GM19043 (cell line): ENCODE data around the gene EIF2AK2.

Experiments used
- ATAC-seq: cut with Tn5 transposase; IDR thresholded peaks from one replicate; pipeline ENCODE4 v1.9.1; 2021; ENCODE audit warnings: low read depth; ENCODE audit not compliant: unreplicated experiment

EIF2AK2 gene

DNA sequence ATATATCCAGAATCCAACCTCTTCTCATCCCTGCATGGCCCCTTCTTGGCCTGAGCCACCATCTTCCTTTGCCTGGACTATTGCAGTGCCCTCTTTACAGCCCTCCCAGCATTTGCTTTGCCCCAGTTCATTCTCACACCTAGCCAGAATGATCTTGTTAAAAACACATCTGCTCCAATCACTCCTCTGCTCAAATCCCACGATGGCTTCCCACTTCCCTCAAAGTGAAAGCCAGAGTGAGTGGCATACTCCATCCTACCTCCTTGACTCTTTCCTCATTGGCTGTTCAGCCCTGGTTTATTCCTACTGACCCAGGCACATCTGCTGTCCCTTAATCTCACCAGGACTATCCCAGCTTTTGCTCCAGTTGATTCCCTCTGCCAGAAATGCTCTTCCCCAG is 17.0 kb upstream of the EIF2AK2 start:
- ATAC-seq, result no peak

DNA sequence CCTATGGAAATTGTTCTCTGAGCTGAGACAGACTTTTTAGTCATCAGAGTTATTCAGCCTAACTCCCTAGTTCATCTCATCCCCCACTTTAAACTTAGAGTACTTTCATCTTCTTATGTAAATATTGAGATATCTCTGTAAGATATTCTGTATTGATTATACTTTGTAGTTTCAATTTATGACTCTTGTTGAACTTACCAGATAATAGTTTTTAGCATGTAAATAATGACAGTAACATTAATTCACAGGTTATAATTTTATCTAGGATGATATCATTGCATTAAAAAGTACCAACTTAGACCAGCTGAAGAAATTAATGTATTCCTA is 14.8 kb upstream of the EIF2AK2 start:
- no peak for ATAC-seq

DNA sequence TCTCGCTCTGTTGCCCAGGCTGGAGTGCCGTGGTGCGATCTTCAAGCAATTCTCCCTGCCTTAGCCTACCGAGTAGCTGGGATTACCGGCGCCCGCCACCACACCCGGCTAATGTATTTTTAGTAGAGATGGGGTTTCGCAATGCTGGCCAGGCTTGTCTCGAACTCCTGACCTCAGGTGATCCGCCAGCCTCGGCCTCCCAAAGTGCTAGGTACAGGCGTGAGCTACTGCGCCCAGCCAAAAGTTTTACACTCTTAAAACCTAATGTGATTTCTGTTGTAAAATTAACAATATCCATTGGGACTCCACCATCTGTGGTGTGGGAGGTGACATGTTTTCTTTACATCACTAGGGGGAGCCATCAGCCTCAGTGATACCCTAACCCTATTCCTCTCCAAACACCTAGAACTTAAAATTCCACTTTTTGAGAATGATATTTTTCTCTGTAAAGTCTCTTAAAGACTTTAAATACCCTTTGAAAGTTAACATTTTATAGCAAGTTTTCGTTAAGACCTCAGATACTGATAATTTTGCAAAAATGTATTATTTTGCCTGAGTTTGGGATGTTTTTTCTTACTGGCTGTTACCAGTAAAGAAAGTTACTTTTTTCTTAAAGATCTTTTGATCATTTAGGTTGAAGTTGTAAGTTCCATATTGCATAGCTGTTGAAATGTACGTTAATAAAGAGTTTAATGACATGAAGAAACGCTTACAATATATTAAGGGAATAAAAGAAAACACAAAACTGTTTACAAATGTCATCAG is 11.6 kb upstream of the EIF2AK2 start:
- ATAC-seq, result no peak

DNA sequence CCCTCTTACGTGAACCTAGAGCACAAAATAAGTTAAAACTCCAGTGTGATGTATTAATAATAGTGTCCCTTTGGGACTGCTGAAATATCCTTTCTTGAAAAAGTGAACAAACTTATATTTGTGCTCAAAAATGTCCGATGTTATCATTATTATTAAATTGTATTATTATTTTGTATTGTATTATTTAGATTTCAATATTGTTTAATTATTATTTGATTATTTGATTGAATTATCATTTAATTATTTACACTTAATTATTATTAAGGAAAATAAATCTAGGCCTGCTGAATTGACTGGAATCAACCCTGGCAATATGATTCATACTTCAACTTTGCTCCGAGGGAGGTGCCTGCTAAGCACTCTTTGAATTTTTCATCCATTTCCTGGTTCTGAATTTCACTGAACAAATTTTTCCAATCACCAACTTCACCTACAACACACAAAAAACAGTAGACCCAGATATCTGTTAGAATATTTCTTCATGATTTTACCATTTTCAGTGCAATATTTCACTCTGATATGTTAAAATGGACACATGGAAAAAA is 10.9 kb upstream of the EIF2AK2 start:
- no peak for ATAC-seq

DNA sequence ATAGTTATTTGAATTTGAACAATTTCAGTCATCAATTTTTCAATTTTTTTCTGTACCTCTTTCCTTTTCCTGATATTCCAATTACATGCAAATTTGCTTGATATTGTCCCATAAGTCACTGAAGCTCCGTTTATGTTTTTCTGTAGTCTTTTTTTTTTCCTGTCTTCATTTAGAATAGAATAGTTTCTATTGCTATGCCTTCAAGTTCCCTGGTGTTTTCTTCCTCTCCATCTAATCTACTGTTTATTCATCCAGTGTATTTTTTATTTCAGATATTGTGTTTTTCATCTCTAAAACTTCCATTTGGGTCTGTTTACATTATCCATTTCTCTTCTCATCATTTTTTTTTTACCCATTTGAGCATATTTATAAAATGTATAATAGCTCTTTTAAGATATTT is 8.0 kb upstream of the EIF2AK2 start:
- ATAC-seq, result no peak

DNA sequence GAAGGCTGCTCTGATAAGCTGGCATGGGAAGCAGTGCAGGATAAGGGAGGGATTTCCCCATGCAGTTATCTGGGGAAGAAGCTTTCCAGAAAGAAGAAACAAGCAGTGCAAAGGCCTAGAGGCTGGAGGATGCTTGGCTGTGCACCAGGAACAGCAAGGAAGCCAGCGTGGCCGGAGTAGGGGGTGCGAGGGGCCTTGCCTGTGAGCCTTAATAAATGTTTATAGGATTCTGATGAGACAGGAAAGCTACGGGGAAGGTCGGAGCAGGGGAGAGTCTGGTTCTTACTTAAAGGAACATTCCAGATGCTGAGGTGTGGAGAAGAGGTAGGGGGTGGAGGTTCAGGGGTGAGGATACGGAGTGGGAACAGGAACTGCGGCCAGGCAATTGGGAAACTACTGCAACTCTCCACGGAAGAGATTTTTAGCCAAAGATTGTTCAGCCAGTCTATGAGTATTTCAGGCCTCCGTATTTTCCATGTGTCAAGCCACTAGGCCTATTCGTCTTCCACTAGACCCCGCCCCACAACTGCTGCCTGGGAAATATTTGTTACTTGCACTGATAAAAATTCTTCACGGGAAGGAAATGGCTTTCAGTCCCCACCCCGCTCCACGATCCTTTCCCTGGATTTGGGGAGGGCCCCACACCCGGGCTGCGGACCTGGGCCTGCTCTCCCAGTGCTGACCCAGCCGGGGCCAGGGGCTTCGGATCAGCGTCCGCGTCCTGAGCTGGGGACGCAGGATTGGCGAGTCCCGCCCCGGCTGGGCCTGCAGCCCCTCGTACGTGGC is 516 bp downstream of the EIF2AK2 start:
- peak; percentile 32 for ATAC-seq

DNA sequence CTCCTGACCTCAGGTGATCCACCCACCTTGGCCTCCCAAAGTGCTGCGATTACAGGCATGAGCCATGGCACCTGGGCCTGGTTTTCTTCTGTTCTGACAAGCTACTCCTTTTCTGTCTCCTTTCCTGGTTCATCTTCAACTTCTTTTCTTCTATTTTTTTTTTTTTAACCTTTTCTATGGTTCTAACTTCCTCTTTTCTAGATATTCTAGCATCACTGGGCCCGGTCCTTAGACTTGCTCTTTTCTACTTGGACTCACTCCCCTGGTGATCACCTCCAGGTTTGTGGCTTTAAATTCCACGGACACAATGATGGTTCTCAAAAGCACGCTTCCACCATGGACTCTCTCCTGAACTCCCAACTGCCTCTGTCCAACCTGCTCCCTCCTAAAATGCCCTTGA is 2.0 kb downstream of the EIF2AK2 start:
- no peak for ATAC-seq

DNA sequence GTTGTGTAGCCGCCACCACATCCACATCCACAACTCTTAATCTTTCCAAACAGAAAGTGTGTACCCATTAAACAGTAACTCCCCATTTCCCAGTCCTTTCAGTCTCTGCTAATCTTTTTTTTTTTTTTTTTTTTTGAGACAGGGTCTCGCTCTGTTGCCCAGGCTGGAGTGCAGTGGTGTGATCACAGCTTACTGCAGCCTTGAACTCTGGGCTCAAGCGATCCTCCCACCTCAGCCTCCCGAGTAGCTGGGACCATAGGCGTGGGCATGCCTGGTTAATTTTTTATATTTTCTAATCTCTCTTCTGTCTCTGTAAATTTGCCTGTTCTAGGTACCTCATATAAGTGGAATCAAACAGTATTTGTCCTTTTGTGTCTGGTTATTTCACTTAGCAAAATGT is 3.6 kb downstream of the EIF2AK2 start:
- no peak for ATAC-seq

DNA sequence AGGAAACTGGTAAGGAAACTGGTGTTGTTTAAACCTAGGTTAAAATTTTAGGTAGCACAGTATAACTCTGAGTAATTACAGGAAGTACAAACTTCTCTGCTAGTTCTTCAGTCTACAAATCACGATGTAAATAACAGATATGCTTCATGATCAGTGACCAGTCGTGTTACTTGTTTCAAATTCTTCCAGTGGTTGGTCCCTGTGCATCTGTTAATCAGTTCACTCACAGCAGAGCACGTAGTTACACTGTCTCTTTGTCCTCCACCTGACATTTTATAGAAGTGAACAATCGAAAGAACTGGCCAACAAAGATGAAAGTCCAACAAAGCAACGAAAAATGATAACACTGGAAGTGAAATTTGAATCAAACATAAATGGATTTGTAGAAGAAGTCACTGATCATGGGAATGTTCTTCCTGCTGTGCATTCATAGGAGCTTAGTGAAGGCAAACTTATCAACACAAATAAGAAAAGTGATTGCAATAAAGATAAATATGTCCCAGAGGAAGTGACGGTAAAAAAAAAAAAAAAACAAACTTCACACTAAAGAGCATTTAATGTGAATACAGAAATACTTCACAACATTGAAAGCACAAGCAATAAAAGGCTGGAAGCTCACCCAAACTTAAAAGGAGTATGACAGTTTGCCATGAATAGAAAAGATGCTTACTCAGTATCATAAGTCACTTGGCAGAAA is 7.0 kb downstream of the EIF2AK2 start:
- ATAC-seq, result no peak

DNA sequence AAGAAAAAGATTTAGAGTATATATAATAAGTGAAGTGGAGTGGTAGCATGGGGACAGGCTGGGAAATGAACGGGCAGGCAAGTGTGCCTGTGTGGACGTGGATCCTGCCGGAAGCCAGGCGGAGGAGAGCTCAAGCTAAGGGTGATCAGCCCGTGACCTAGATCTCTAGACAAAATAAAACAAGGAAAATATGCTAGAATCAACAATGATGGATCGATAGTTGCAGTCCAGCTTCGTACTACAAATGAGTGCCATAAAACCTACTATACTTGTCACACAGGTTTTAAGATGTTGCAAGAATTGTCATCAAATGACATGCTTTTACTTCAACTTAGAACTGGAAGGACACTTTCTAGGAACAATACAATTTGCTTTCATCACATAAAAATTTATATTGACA is 8.5 kb downstream of the EIF2AK2 start:
- ATAC-seq, result no peak

DNA sequence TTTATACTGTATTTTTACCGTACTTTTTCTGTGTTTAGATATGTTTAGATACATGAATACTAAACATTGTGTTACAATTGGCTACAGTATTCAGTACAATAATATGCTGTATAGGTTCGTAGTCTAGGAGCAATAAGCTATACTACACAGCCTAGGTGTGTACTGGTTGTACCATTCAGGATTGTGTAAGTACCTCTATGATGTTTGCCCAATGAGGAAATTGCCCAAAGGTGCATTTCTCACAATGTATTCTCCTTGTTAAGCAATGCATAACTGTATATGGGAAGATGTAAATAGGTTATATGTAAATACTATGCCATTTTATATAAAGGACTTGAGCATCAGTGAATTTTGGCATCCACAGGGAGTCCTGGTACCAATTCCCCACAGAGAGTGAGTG is 10.7 kb downstream of the EIF2AK2 start:
- ATAC-seq, result no peak

DNA sequence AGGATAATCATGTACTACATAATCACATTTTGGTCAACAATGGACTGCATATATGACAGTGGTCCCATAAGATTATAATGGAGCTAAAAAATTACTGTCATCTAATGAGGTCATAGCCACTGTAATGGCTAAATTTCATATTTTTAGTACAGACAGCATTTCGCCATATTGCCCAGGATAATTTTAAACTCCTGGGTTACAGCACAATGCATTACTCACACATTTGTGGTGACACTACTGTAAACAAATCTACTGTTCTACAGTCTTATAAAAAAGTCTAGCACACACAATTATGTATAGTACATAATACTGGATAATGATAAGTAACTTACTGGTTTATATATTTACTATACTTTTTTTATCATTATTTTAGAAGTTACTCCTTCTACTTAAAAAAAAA is 12.8 kb downstream of the EIF2AK2 start:
- no peak for ATAC-seq

DNA sequence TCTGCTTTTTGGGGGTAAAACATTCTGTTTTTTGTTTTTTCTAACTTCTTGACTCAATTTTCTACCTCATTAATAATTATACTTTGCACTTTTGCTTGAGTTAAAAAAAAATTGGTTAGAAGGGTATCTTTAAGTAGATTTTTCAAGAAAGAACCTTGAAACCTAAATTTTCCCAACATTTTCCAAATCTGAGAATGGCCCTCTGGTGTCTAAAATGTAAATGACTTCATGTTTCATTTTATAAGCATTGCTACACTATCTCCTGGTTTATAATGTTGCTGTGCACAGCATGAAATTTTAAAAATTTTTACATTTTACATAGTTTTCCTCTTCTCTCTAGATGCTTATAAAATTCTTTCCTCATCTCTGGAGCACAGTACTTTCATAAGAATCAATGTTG is 14.2 kb downstream of the EIF2AK2 start:
- ATAC-seq, result no peak

DNA sequence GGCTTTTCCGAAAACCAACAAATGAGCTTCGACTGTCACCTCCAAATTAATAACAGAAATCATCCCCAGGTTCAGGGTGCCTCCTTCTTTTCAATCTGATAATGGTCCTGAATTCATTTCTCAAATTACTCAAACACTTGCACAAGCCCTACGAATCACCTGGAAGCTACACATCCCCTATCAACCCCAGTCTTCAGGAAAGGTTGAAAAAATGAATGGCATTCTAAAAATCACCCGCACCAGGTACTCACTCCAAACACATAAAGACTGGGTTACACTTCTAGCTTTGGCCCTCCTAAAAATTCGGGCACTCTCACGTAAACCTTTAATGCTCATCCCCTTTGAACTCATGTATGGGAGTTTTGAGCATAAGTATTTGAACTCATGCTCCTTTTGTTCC is 23.9 kb downstream of the EIF2AK2 start:
- ATAC-seq, result no peak

DNA sequence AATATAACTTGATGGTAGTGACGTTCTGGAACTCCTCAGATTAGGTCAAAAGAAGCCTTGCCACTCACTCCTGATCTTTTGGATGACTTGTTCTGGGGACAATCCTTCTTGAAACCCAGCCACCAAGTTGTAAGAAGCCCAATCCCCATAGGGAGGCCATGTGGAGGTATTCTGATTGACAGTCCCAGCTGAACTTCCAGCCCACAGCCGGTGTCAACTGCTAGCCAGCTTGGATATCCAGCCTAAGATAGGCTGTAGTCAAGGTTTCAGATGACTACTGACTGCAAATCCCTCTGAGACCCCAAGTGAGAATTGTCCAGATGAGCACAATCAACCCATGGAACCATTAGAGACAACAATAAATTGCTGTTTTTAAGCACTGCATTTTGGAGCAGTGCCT is 31.4 kb downstream of the EIF2AK2 start:
- no peak for ATAC-seq

DNA sequence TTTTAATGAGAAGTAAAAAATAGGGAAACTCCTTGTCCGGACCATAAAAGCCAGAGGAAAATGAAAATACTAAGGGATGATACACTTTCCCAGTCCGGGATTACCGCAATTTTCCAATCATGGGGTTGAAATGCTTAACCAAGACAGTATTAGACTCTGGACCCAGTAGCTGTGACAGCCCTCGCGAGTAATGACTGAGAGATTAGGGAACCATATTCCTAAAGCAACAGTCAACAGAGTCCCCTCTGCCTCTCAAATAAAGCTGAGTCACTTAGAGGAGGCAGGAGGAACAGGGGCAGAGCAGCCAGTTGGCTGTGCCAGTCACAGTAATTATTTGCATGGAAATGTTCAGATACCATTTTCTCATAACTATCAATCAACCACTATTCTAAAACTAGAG is 37.6 kb downstream of the EIF2AK2 start:
- ATAC-seq, result no peak

DNA sequence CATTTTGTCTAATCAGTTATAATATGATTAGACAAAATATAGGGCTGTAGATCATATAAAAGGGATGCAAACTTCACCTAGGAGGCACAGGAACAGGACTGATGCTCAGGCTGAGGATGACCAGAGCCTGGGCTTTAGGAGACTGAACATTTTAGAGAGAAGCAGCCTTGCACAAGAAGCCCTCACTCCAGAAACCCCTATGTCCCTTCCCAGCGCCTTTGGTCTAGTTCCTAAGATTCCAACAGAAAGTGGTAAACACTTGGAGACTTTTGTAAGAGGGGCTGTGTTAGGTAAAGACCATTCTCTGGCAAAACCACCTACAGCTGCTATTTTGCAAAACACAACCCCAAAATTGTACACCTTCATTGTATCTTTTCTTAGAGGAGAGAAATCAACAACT is 39.2 kb downstream of the EIF2AK2 start:
- ATAC-seq, result no peak

DNA sequence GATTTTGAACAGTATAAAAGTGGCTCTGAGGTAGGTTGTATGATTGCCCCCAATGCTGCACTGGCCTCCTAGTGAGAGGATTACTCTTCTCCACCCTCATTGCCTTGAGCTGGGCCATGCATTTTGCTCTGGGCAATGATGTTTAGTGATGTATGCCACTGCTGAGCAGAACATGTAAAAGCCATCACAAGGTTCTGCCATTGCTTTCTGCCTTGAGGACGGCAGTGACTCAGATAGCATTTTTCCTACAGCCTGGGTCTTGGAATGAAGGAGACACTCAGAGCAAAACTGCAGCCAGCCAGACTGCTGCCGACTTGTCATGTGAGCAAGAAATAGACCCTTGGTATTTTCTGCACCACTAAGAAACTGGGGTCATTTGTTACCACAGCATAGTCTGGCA is 44.8 kb downstream of the EIF2AK2 start:
- ATAC-seq, result no peak

DNA sequence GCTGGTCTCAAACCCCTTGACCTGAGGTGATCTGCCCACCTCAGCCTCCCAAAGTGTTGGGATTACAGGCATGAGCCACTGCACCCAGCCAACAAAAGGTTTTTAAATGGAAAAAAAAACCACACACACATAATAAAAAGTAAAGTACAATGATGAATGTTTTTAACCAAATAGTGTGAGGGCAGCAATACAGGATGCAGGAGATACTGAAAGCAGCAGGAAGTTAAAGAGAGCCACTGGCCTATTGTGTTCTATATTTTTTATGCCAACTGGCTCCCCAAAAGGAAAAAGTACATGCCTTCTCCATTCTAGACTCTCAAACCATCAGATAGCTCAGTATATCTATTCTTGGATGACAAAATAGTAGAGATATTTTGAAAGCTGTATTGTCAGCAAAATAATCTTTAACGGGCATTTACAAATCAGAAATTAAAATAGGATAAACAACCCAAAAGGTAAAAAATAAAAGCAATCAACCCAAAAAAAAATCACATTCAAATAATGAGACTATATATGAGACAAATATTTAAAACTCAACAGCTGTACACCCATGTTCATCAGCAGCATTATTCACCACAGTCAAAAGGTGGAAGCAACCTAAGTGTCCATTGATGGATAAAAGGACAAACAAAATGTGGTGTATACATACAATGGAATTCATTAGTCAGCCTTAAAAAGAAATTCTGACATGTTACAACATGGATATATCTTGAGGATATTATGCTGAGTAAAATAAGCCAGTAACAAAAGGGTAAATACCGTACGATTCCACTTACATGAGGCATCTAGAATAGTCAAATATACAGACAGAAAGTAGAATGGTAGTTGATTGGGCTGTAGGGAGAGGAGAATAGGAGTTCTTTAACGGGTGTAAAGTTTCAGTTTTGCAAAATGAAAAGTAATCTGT is 46.2 kb downstream of the EIF2AK2 start:
- no peak for ATAC-seq

DNA sequence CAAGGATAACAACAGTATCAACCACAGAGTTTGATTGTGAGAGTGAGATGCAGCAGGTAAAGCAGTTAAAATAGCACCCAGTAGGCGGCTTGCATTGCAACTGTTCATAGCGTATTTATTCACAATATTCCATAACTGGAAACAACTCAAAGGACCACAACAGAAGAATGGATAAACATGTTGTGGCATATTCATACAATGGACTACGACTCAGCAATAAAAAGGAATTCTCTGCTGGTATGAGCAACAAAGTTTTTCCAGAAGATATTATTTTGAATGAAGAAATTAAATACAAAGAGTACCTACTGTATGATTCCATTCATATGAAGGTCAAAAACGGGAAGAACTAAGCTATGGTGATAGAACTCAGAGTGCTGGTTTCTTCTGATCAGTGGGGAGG is 47.3 kb downstream of the EIF2AK2 start:
- no peak for ATAC-seq
